Activated CD4-positive, alpha-beta T cell treated with anti-CD3 and anti-CD28 coated beads, Interleukin-2, Interleukin-6, amounts not matched to agents 100 ng/mL and 50 ng/mL, durations not matched to agents 16 hours and 8 hours (primary cell): ENCODE results near the gene NACC1.
"Not testable (repeated sequence)": the region's sequence is repeated elsewhere in the genome, so short reads cannot be mapped to it uniquely, and the experiment has no call there.

Source experiments
- DNase-seq: peaks from one replicate; pipeline ENCODE4 v3.0.0-alpha.2; 2020

NACC1 gene

DNA sequence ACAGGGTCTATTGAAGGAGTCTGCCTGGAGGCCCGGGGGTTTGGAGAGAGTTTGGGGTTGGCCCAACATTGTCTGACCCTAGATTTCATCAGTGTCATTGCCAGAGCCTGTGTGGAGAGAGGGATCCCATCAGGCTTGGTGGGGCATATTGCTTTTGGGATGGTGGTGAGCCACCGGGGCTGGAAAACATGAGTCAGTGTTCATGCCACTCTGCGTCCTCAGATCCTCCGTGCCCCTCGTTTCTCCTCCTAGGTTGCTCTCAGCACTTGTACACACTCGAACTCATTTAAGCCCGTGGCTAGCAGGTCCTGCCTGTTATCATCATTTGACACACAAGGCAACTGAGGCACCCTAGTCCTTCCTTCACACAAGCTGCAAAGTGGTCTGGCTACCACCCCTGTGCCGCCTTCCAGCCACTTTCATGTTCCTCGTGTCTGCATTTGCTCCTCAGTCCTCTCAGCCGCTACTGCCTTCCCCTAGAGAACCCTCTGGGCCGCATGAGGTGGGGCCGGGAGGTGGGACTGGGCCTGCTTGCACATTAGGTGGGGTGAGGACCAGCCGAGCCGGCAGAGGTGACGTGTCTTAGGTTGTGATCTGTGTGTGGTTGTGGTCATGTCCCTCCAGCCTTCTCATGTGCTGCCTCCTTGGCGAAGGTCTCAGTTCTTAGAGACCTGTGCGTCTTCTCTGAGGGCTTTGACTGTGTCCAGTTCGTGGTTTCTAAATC is 3.6 kb downstream of the NACC1 start:
- no peak for DNase-seq

DNA sequence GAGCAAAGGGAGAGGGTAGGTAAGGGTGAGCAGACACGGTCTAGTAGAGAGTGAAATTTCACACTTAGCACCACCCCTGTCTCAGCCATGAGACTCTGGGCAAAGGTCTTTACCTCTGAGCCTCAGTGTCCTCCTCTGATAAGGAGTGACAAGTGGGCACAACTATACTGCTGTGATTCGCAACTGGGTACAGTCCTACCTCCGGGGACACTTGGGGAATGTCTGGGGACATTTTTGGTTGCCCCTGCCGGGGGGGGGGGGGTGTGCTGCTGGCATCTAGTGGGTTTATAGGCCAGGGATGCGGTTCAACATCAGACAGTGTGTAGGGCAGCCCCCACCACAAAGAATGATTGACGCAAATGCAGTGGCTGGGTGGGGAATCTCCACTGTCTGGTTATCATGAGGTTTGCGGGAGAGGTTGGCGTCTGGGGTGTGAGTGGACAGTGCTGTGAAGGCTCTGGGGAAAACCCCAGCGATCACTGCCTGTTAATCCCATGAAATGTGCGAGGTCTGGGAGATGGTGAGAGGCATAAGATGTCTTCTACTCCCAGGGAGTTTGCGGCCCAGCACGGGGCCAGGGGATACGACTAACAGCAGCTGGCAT is 4.3 kb downstream of the NACC1 start:
- no peak for DNase-seq

GRCh38 chr19:13122980-13123957 is 5.2 kb downstream of the NACC1 start:
- DNase-seq, result no peak

DNA sequence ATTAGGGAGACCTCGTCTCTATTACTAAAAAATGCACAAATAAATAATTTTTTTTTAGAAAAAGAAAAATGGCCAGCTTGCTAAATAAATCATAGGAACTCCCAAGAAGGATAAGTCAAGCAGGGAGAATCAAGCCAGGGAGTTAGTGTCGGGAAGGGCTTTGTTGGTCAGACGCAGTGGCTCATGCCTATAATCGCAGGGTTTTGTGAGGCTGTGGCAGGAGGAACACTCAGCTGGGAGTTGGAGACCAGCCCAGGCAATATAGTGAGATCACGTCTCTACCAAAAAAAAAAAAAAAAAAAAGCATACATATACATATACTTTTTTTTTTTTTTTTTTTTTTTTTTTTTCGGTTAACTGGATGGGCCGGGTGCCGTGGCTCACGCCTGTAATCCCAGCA is 9.0 kb downstream of the NACC1 start:
- DNase-seq, result no peak

DNA sequence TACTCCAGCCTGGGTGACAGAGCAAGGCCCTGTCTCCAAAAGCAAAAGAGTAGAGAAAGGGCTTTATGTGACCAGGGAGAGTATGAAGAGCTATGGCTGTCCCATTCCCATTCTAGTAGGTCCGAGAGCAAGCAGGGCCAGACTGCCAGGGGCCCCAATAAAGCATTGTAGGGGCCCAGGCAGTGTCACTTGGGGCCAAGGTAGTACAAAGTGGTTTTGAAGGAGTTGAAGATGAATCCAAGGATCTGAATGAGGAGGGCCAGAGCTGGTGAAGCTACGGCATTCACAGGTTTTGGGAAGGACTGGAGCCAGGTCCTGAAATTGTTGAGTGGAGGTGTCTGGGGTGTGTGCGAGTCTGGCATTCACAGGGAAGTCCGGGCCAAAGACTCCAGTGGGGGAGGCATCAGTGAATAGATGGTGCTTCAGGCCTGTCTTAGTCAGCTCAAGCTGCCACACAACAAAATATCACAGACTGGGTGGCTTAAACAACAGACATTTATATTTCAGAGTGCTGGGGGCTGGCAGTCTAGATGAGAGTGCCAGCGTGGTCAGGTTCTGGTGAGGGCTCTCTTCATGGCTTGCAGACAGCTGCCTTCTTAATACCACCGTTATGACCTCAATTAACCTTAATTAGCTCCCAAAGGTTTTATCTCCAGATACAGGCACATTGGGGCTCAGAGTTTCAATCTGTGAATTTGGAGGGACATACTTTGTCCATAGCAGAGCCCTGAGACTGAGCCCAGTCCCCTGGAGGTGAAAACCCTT is 9.9 kb downstream of the NACC1 start:
- DNase-seq, result no peak

DNA sequence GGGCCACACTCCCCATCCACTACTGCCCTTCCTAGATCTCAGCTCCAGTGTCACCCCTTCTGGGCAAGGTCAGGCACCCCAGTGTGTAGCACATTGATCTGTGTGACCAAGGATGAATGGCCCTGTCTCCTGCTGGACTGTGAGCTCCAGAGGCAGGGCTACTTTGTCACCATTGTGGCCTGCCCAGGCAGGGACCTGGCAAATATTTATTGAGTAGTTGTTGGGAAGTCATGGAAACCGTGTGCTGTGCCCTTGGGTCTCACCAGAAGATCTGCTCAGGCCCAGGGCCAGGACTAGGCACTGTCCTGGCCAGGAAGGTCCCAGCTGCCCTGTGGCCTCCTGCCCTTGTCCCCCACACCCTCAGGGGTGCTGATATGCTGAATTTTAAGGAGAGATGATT is 10.5 kb downstream of the NACC1 start:
- no peak for DNase-seq

- DNase-seq, result no peak
Measured at GRCh38 chr19:13129384-13129783, 11.3 kb downstream of the NACC1 start.

GRCh38 chr19:13130886-13131490 is 12.9 kb downstream of the NACC1 start:
- DNase-seq, result no peak

- DNase-seq, result peak; percentile 85
Measured at GRCh38 chr19:13132471-13133180, 14.6 kb downstream of the NACC1 start.

- DNase-seq, result no peak
Measured at GRCh38 chr19:13133241-13133870, 15.3 kb downstream of the NACC1 start.

- no peak for DNase-seq
Measured at GRCh38 chr19:13134626-13135025, 16.6 kb downstream of the NACC1 start.

GRCh38 chr19:13135068-13136062 is 17.3 kb downstream of the NACC1 start:
- no peak for DNase-seq

DNA sequence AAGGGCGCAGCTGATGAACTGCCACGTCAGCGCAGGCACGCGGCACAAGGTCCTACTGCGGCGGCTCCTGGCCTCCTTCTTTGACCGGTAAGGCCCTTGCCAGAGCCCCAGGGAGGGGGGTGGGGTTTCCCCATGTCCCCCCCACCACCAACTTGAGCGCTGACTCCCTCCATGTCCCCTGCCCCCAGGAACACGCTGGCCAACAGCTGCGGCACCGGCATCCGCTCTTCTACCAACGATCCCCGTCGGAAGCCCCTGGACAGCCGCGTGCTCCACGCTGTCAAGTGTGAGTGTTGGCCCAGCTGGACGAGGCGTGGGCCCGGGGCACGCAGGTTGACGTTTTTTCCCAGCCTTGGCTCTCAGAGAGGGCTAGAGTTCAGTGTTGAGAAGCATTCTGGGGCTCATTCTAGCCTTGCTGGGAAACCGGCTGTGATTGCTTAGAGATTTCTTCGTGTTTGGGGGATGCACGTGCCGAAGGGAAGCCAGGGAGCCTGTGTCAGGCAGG is 19.3 kb downstream of the NACC1 start:
- DNase-seq, result no peak

DNA sequence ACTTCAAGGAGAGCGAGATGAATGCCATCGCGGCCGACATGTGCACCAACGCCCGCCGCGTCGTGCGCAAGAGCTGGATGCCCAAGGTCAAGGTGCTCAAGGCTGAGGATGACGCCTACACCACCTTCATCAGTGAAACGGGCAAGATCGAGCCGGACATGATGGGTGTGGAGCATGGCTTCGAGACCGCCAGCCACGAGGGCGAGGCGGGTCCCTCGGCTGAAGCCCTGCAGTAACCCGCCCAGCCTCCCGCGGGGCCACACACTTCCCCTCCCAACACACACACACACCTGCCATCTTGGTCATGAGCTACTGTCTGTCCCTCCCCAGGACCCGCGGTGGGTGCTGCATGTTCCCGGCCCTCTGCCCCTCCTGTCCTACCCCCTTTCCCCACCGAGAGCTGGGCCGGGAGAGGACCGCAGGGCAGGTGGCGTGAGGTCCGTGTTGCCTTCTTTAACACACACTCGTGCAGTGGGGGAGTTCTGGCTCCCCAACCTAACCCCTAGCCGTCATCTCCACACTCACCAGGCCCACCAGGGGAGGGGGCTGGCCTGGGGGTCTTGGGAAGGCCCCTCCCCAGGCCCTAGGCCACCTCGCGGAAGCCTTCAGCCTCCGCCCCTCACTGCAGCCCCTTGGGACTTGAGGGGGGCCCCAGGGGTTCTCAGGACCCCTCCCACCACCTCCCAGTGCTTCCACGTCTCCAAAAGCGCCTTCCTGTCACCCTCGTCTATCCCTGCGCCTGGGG is 20.3 kb downstream of the NACC1 start:
- DNase-seq, result no peak

DNA sequence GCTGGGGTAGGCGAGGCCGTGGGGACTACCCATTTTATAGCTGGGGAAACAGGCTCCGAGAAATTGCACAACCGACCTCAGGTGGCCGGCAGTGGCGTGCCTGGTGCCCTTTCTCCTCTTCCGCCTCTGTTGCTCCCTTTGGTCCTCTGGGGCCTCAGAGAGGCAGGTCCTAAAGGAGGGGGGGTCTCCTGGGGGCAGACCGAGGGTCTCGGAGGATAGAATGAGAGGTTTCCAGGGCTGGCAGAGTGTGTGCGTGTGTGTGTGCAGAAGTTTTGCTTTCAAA is 20.8 kb downstream of the NACC1 start:
- DNase-seq, result no peak

- no peak for DNase-seq
Measured at GRCh38 chr19:13139633-13140311, 21.7 kb downstream of the NACC1 start.

DNA sequence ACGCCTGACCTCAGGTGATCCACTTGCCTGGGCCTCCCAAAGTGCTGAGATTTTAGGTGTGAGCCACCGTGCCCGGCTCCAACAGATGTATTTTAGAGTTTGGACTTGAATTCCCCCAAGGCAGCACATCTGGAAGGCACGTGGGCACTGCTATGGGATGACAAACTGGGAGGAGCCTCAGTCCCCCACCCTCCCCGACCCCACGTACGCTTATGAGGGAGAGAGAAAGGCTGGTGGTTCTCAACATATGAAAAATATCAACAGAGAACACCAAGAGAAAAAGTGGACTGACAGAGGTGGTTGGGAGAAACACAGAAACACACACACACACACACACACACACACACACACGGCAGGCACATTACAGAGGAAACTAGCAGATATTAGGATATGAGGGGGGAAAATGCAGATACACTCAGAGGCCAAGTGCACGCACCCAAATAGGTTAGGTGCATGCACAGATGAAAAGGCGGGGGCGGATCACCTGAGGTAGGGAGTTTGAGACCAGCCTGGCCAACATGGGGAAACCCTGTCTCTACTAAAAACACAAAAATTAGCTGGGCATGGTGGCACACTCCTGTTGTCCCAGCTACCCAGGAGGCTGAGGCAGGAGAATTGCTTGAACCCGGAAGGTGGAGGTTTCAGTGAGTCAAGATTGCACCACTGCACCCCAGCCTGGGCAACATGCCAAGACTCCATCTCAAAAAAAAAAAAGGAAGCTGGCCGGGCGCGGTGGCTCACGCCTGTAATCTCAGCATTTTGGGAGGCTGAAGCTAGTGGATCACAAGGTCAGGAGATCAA is 28.9 kb downstream of the NACC1 start:
- DNase-seq, result no peak

DNA sequence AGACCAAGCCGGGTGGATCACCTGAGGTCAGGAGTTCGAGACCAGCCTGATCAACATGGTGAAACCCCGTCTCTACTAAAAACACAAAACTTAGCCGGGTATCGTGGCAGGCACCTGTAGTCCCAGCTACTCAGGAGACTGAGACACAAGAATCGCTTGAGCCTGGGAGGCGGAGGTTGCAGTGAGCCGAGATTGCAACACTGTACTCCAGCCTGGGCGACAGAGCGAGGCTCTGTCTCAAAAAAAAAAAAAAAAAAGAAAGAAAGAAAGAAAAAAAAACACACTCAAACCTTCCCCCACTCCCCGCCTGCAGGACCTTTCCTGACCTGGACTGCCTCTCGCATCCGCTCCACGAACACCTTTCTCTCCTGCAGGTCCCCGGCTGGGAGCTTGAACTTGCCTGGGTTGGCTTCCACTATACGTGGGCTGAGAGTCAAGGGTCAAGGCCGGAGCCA is 31.1 kb downstream of the NACC1 start:
- not testable (repeated sequence) for DNase-seq
